GM21786 (cell line): ENCODE data around the gene DAZAP1.
A peak's percentile ranks its signal among the peaks of the same experiment; 100 is the strongest.
"Not testable (repeated sequence)": the region's sequence is repeated elsewhere in the genome, so short reads cannot be mapped to it uniquely, and the experiment has no call there.

Experiments used
- ATAC-seq: cut with Tn5 transposase; IDR thresholded peaks from one replicate; pipeline ENCODE4 v1.9.1; 2021; ENCODE audit not compliant: unreplicated experiment

DAZAP1 gene

GRCh38 chr19:1471010-1471514, 63.7 kb downstream of the DAZAP1 start:
- ATAC-seq: no peak

GRCh38 chr19:1471515-1472160, 64.3 kb downstream of the DAZAP1 start:
- no peak for ATAC-seq

- ATAC-seq: no peak
These were observed 65.1 kb downstream of the DAZAP1 start for GRCh38 chr19:1472231-1473084.

- no peak for ATAC-seq
These were observed 65.9 kb downstream of the DAZAP1 start for GRCh38 chr19:1473085-1473851.

GRCh38 chr19:1474011-1474764, 66.8 kb downstream of the DAZAP1 start:
- no peak for ATAC-seq

GRCh38 chr19:1474765-1475351, 67.5 kb downstream of the DAZAP1 start:
- ATAC-seq: no peak

- ATAC-seq: no peak
These were observed 68.5 kb downstream of the DAZAP1 start for GRCh38 chr19:1475751-1476437.

GRCh38 chr19:1477056-1477455, 69.7 kb downstream of the DAZAP1 start:
- not testable (repeated sequence) for ATAC-seq

GRCh38 chr19:1478934-1479707, 71.7 kb downstream of the DAZAP1 start, which contains the start of gene C19orf25:
Gene C19orf25, minus strand, starts transcription at chr19:1479215. Its CDS starts 312 bp downstream, at chr19:1478903.
- ATAC-seq: peak; percentile 84

- no peak for ATAC-seq
These were observed 74.0 kb downstream of the DAZAP1 start for GRCh38 chr19:1481224-1481892.

- no peak for ATAC-seq
These were observed 74.5 kb downstream of the DAZAP1 start for GRCh38 chr19:1481893-1482360.

GRCh38 chr19:1482361-1483130, 75.2 kb downstream of the DAZAP1 start:
- ATAC-seq: no peak

- no peak for ATAC-seq
These were observed 76.0 kb downstream of the DAZAP1 start for GRCh38 chr19:1483131-1483978.

GRCh38 chr19:1483979-1484428, 76.6 kb downstream of the DAZAP1 start:
- no peak for ATAC-seq
